Spleen (tissue), 11 donors: ENCODE data around the gene BNIPL. TPM values are rescaled to one million over a fixed set of nuclear protein-coding genes. Genes with fewer than 3 reads are reported as not detected.

Source experiments
- DNase-seq: peaks from one replicate; pipeline ENCODE4 v3.0.0-alpha.2; 2020
- H3K27ac ChIP-seq, 8 donors: fragments of 200-600 bp; sonication (generic) in 7 of 8; 1 replicate in 4 of 8; 2 replicates in 4 of 8; pipeline versions ENCODE4 v1.5.0 to v1.8.0; 2016 to 2021; ENCODE audit warnings: inconsistent platforms in 4 of 8, mild to moderate bottlenecking in 4 of 8, moderate library complexity in 1 of 8
- H3K27me3 ChIP-seq, 7 donors: fragments of 200-600 bp; sonication (generic) in 6 of 7; replicated peaks in 1 of 7; 1 replicate in 4 of 7; 2 replicates in 3 of 7; pipeline versions ENCODE4 v1.5.0 to v1.8.0; 2016 to 2021; ENCODE audit warnings: inconsistent platforms in 3 of 7, mild to moderate bottlenecking in 1 of 7
- H3K36me3 ChIP-seq, 6 donors: fragments of 200-600 bp; sonication (generic) in 5 of 6; 1 replicate in 4 of 6; 2 replicates in 2 of 6; pipeline versions ENCODE4 v1.5.0 to v1.8.0; 2016 to 2021; ENCODE audit warnings: inconsistent platforms in 2 of 6
- H3K4me1 ChIP-seq, 6 donors: fragments of 200-600 bp; sonication (generic) in 5 of 6; 1 replicate in 3 of 6; 2 replicates in 3 of 6; pipeline versions ENCODE4 v1.5.0 to v1.8.0; 2016 to 2021; ENCODE audit warnings: inconsistent platforms in 3 of 6
- H3K4me3 ChIP-seq, 8 donors: fragments of 200-600 bp; sonication (generic) in 7 of 8; 1 replicate in 4 of 8; 2 replicates in 4 of 8; pipeline versions ENCODE4 v1.5.0 to v1.8.0; 2016 to 2021; ENCODE audit warnings: inconsistent platforms in 4 of 8, mild to moderate bottlenecking in 4 of 8, moderate library complexity in 2 of 8
- H3K9me3 ChIP-seq, 8 donors: fragments of 200-600 bp; sonication (generic) in 7 of 8; 1 replicate in 4 of 8; 2 replicates in 4 of 8; pipeline versions ENCODE4 v1.5.0 to v1.8.0; 2016 to 2021; ENCODE audit warnings: inconsistent platforms in 4 of 8
- POLR2A ChIP-seq, 3 donors: fragments of 450-650 bp; IDR thresholded peaks; one replicate each; pipeline ENCODE4 v1.5.1; 2017; ENCODE audit warnings: antibody characterized with exemption in 3 of 3, mild to moderate bottlenecking in 1 of 3
- POLR2AphosphoS5 ChIP-seq, 3 donors: sonication (generic); formaldehyde crosslinking; IDR thresholded peaks; one replicate each; pipeline ENCODE4 v1.5.1; 2017; ENCODE audit warnings: antibody characterized with exemption in 3 of 3
- WGBS, 5 donors: extraction: QIAGEN DNeasy Blood & Tissue Kit in 3 of 5; methylation state at CpG; one replicate each; pipeline versions ENCODE4 v1.1.5 to v1.1.7; 2013 to 2018; 5-methylcytosine and 5-hydroxymethylcytosine counted together
- intact Hi-C: fragments of 100-400 bp; cut with DNase I; formaldehyde crosslinking; loops from one replicate; pipeline ENCODE4 v1.15.0; 2023; ENCODE audit warnings: low total_unique reads
- polyA plus RNA-seq, 3 donors: library from polyadenylated mRNA; stranded (reverse); fragments of 200-250 nt; gene quantifications; one replicate each; pipeline ENCODE4 v1.2.1, GENCODE V29; 2013
- total RNA-seq, 7 donors: library from RNA; depleted of rRNA in 3 of 7; stranded (reverse); fragments of >200 nt in 3 of 7; fragmentation: NEBNext Ultra II Directional in 4 of 7; extraction: Animal tissue kit (Norgen Biotek cat#: 25700) in 4 of 7; gene quantifications; one replicate each; pipeline versions ENCODE4 v1.1.0 to v1.2.1, GENCODE V29; 2016 to 2021
- TF ChIP-seq, protein P1 (sequence below), 11 experiments: fragments of 200-600 bp in 7 of 11; fragments of 450-650 bp in 4 of 11; sonication (generic) in 4 of 11; IDR thresholded peaks in 8 of 11; conservative IDR thresholded peaks in 3 of 11; 1 replicate in 7 of 11; 2 replicates in 4 of 11; pipeline versions ENCODE4 v1.4.0 to v1.8.0; 2016 to 2021; ENCODE audit warnings: antibody characterized with exemption in 11 of 11, inconsistent platforms in 4 of 11, mild to moderate bottlenecking in 1 of 11
- donor health status: healthy with polysubstance abuse.
- donor health status: DM: no; HTN: no; CAD: no; lungs with moderate emphysema.
- donor health status: DM: no; HTN: no; CAD: no.
- donor health status: Bipolar disorder and iron deficiency.
- donor health status: healthy.
- donor health status: DM: no; HTN: no; CAD: no.
- donor health status: DM: yes; HTN: yes; CAD: no.

Gene BNIPL
- total and polyA plus RNA-seq, 10 donors = 0.33 to 1.4 (median 0.72) TPM

DNA sequence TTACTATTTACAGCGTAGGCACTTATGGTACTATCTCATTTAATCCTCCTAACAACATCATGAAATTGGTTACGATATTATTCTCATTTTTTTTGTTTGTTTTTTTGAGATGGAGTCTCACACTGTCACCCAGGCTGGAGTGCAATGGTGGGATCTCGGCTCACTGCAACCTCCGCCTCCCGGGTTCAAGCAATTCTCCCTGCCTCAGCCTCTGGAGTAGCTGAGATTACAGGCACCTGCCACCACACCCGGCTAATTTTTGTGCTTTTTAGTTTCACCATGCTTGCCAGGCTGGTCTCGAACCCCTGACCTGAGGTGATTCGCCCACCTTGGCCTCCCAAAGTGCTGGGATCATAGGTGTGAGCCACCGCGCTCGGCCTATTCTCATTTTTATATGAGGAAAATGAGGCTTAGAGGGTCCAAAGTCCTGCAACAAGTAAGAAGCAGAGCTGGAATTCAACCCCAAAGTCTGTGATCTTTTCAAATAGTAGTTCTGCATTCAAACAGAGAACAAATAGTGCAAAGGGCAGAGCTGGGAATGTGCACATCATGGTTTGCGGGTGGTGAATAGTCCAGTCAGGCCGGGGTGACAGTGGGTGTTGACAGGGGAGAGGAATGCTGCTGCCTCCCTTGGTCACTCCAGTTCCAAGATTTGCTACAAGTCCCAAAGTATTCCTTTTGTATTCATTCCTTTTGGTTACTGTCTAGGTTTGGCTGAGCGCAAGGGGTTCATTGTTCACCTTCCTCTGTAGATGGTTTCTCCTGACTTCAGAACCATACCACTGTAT, 23.5 kb upstream of the BNIPL start:
- intact Hi-C loops = no loop called here
- peaks cover 0 to 24% (median 4%) of the 10 kb centered on the region in 6 donors for H3K36me3 ChIP-seq
- no peak for DNase-seq
- H3K4me3 ChIP-seq = no peak overlapping the region
- H3K9me3 ChIP-seq = no peaks in the 10 kb centered on the region
- peak in 1 of 3 donors; percentile 13 for TF ChIP-seq POLR2AphosphoS5 (IDR thresholded peaks at IDR 0.05)
- TF ChIP-seq POLR2A (IDR thresholded peaks at IDR 0.05) = no peak
- no peaks in the 10 kb centered on the region for H3K27me3 ChIP-seq
- peak overlapping the region in 6 of 8 donors; percentile 51 to 79 (median 60) for H3K27ac ChIP-seq
- peaks cover 14 to 67% (median 51%) of the 10 kb centered on the region in 6 donors for H3K4me1 ChIP-seq
- WGBS, 5 donors = 88 to 97% (median 93%) methylated on average over 14 of the region's 14 CpGs

GRCh38 chr1:151013518-151013917, 22.9 kb upstream of the BNIPL start:
- WGBS, 5 donors = 46 to 65% (median 58%) methylated on average over 2 of the region's 2 CpGs
- H3K36me3 ChIP-seq = peaks cover 0 to 31% (median 9%) of the 10 kb centered on the region in 6 donors
- no peaks in the 10 kb centered on the region for H3K9me3 ChIP-seq
- no peaks in the 10 kb centered on the region for H3K27me3 ChIP-seq
- TF ChIP-seq POLR2A (IDR thresholded peaks at IDR 0.05) (no peak), POLR2AphosphoS5 (IDR thresholded peaks at IDR 0.05) (peak in 1 of 3 donors; percentile 22)
- no peak overlapping the region for H3K4me3 ChIP-seq
- H3K27ac ChIP-seq = peak overlapping the region in 6 of 8 donors; percentile 51 to 79 (median 60)
- no peak for DNase-seq
- peaks cover 13 to 60% (median 49%) of the 10 kb centered on the region in 6 donors for H3K4me1 ChIP-seq
- intact Hi-C loops = no loop called here

- Histone ChIP-seq H3K9me3 (no peaks in the 10 kb centered on the region), H3K27ac (peak overlapping the region; percentile 4 to 51 (median 24)), H3K36me3 (peaks cover 0 to 81% (median 43%) of the 10 kb centered on the region in 6 donors), H3K4me3 (no peak overlapping the region), H3K4me1 (peaks cover 6 to 12% (median 8%) of the 10 kb centered on the region in 6 donors), H3K27me3 (no peaks in the 10 kb centered on the region)
- TF ChIP-seq POLR2AphosphoS5 (IDR thresholded peaks at IDR 0.05) = peak in 2 of 3 donors; percentile 45 to 69
- TF ChIP-seq, protein P1, sequence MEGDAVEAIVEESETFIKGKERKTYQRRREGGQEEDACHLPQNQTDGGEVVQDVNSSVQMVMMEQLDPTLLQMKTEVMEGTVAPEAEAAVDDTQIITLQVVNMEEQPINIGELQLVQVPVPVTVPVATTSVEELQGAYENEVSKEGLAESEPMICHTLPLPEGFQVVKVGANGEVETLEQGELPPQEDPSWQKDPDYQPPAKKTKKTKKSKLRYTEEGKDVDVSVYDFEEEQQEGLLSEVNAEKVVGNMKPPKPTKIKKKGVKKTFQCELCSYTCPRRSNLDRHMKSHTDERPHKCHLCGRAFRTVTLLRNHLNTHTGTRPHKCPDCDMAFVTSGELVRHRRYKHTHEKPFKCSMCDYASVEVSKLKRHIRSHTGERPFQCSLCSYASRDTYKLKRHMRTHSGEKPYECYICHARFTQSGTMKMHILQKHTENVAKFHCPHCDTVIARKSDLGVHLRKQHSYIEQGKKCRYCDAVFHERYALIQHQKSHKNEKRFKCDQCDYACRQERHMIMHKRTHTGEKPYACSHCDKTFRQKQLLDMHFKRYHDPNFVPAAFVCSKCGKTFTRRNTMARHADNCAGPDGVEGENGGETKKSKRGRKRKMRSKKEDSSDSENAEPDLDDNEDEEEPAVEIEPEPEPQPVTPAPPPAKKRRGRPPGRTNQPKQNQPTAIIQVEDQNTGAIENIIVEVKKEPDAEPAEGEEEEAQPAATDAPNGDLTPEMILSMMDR (IDR thresholded peaks at IDR 0.05 in 8 of 11, conservative IDR thresholded peaks at IDR 0.05 in 3 of 11) = peak; percentile 74 to 92 (median 83)
- TF ChIP-seq POLR2A (IDR thresholded peaks at IDR 0.05) = no peak
- intact Hi-C loops = no loop called here
- whole genome bisulfite sequencing, 5 donors = 17 to 24% (median 21%) methylated on average over 6 of the region's 6 CpGs
- DNase-seq = peak; percentile 91
Observed at GRCh38 chr1:151024540-151025146, 11.7 kb upstream of the BNIPL start.

DNA sequence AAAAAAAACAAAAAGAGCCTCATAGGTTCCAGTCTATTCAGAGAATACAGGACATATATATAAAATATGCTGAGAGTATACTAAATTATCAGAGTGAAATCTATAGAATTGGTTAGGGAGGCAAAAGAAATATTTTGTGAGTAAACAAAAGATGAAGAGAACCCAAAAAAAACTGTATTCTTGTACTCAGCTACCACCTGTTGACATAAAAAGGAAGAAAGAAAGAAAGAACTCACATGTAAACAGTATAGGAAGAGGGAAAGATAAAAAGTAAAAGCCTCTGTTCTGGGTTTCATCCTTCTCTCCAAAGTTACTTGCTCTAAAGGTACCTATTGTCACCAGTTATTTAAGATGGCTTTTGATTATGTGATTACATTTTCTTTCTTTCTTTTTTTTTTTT, 9.9 kb upstream of the BNIPL start:
- Histone ChIP-seq H3K9me3 (no peaks in the 10 kb centered on the region), H3K27me3 (no peaks in the 10 kb centered on the region), H3K27ac (no peak overlapping the region), H3K36me3 (peaks cover 0 to 82% (median 59%) of the 10 kb centered on the region in 6 donors), H3K4me3 (no peak overlapping the region), H3K4me1 (peaks cover 6 to 12% (median 8%) of the 10 kb centered on the region in 6 donors)
- intact Hi-C loops = no loop called here
- DNase-seq = no peak
- TF ChIP-seq, protein P1 (IDR thresholded peaks at IDR 0.05 in 8 of 11, conservative IDR thresholded peaks at IDR 0.05 in 3 of 11) = no peak
- TF ChIP-seq POLR2AphosphoS5 (IDR thresholded peaks at IDR 0.05) (no peak), POLR2A (IDR thresholded peaks at IDR 0.05) (no peak)

- H3K36me3 ChIP-seq = peaks cover 0 to 85% (median 63%) of the 10 kb centered on the region in 6 donors
- 95 to 98% (median 97%) methylated on average over 8 of the region's 8 CpGs for WGBS, 5 donors
- H3K27me3 ChIP-seq = no peaks in the 10 kb centered on the region
- no peak overlapping the region for H3K27ac ChIP-seq
- no peaks in the 10 kb centered on the region for H3K9me3 ChIP-seq
- H3K4me3 ChIP-seq = no peak overlapping the region
- H3K4me1 ChIP-seq = no peaks in the 10 kb centered on the region
- TF ChIP-seq POLR2AphosphoS5 (IDR thresholded peaks at IDR 0.05) (no peak), POLR2A (IDR thresholded peaks at IDR 0.05) (no peak)
- intact Hi-C loops = no loop called here
- no peak for DNase-seq
Observed at GRCh38 chr1:151032164-151032563, 4.2 kb upstream of the BNIPL start.
